IMR-90 (cell line): ENCODE data around the gene RUNDC3A. TPM values are rescaled to one million over a fixed set of nuclear protein-coding genes. Genes with fewer than 3 reads are reported as not detected.

ENCODE experiments used
- ATAC-seq: fragments of 200-7000 bp; cut with Tn5 transposase; 2 replicates; pipeline ENCODE4 v1.9.1; 2020; ENCODE audit warnings: low read depth, mild to moderate bottlenecking, moderate library complexity
- BruUV-seq: library from RNA; stranded (reverse); fragments of 400-500 nt; replicated peaks from 2 replicates; lab custom pipeline; 2021; lab: Mats Ljungman, UMichigan
- CTCF ChIA-PET: fragments of 300-600 bp; formaldehyde crosslinking; extraction: SDS; loops from one replicate; lab custom pipeline; 2021; ENCODE audit warnings: antibody characterized with exemption; lab: Yijun Ruan, JAX
- POLR2A ChIA-PET: fragments of 300-600 bp; sonication (Branson Sonifier 250); formaldehyde crosslinking; loops from one replicate; lab custom pipeline; 2022; ENCODE audit warnings: antibody characterized with exemption; ENCODE audit not compliant: unreplicated experiment; lab: Charles Lee
- DNase-seq: peaks from one replicate; pipeline ENCODE4 v3.0.0; 2013
- H2AFZ ChIP-seq: replicated peaks from 2 replicates; pipeline ENCODE3; 2013; ENCODE audit warnings: low read length, mild to moderate bottlenecking; ENCODE audit not compliant: poor library complexity
- H2AK5ac ChIP-seq: 2 replicates; pipeline ENCODE4 v1.6.1; 2013; ENCODE audit warnings: low read depth, low read length, inconsistent platforms
- H2AK9ac ChIP-seq: replicated peaks from 2 replicates; pipeline ENCODE3; 2013; ENCODE audit warnings: mild to moderate bottlenecking, low read depth, low read length, moderate library complexity; ENCODE audit not compliant: poor library complexity
- H2BK120ac ChIP-seq: 2 replicates; pipeline ENCODE4 v1.6.1; 2013; ENCODE audit warnings: low read depth, low read length, inconsistent platforms
- H2BK15ac ChIP-seq: 3 replicates; pipeline ENCODE4 v1.6.1; 2013; ENCODE audit warnings: low read depth, low read length, inconsistent platforms
- H2BK20ac ChIP-seq: 2 replicates; pipeline ENCODE4 v1.6.1; 2013; ENCODE audit warnings: low read depth, mild to moderate bottlenecking, inconsistent platforms, low read length, moderate library complexity
- H2BK5ac ChIP-seq: 2 replicates; pipeline ENCODE4 v1.6.1; 2013; ENCODE audit warnings: mild to moderate bottlenecking, low read depth, low read length, inconsistent platforms; ENCODE audit not compliant: poor library complexity, severe bottlenecking
- H3K14ac ChIP-seq: replicated peaks from 2 replicates; pipeline ENCODE4 v1.6.1; 2013; ENCODE audit warnings: low read depth, low read length, inconsistent platforms
- H3K18ac ChIP-seq: 2 replicates; pipeline ENCODE4 v1.6.1; 2013; ENCODE audit warnings: low read depth, low read length, control low read depth
- H3K23ac ChIP-seq: 2 replicates; pipeline ENCODE4 v1.6.1; 2013; ENCODE audit warnings: low read depth, low read length, inconsistent platforms
- H3K27ac ChIP-seq: 2 replicates; pipeline ENCODE4 v1.5.1; 2013; ENCODE audit warnings: mild to moderate bottlenecking, control low read depth, low read length; ENCODE audit not compliant: insufficient read depth
- H3K27me3 ChIP-seq: 2 replicates; pipeline ENCODE4 v1.6.1; 2013; ENCODE audit warnings: low read length; ENCODE audit not compliant: control insufficient read depth, insufficient read depth
- H3K36me3 ChIP-seq: 2 replicates; pipeline ENCODE4 v1.6.1; 2013; ENCODE audit warnings: low read length, mixed read lengths; ENCODE audit not compliant: control insufficient read depth, insufficient read depth
- H3K4ac ChIP-seq: 2 replicates; pipeline ENCODE4 v1.6.1; 2013; ENCODE audit warnings: low read depth, low read length, inconsistent platforms
- H3K4me1 ChIP-seq: 2 replicates; pipeline ENCODE4 v1.6.1; 2013; ENCODE audit warnings: low read length, mixed read lengths; ENCODE audit not compliant: control insufficient read depth, insufficient read depth
- H3K4me2 ChIP-seq: 2 replicates; pipeline ENCODE4 v1.6.1; 2013; ENCODE audit warnings: low read depth, mild to moderate bottlenecking, control low read depth, low read length, moderate library complexity
- H3K4me3 ChIP-seq: 2 replicates; pipeline ENCODE4 v1.5.1; 2013; ENCODE audit warnings: low read depth, mild to moderate bottlenecking, control low read depth, low read length, moderate library complexity; ENCODE audit not compliant: insufficient read depth
- H3K56ac ChIP-seq: 2 replicates; pipeline ENCODE4 v1.6.1; 2013; ENCODE audit warnings: low read length, inconsistent platforms; ENCODE audit not compliant: insufficient read depth; ENCODE audit errors: extremely low read depth
- H3K79me1 ChIP-seq, 2 experiments: 2 replicates each; pipeline ENCODE4 v1.6.1; 2013; ENCODE audit warnings: low read length in 2 of 2, inconsistent platforms in 1 of 2, low read depth in 1 of 2
- H3K9ac ChIP-seq: 2 replicates; pipeline ENCODE4 v1.6.1; 2013; ENCODE audit warnings: low read depth, low read length, control low read depth
- H3K9me1 ChIP-seq: 2 replicates; pipeline ENCODE4 v1.6.1; 2013; ENCODE audit warnings: low read length, inconsistent platforms; ENCODE audit not compliant: insufficient read depth
- H3K9me3 ChIP-seq: 2 replicates; pipeline ENCODE4 v1.6.1; 2013; ENCODE audit warnings: low read length; ENCODE audit not compliant: control insufficient read depth, insufficient read depth
- H4K20me1 ChIP-seq: 2 replicates; pipeline ENCODE4 v1.6.1; 2013; ENCODE audit warnings: low read length, inconsistent platforms; ENCODE audit not compliant: insufficient read depth
- H4K5ac ChIP-seq: 2 replicates; pipeline ENCODE4 v1.6.1; 2013; ENCODE audit warnings: mild to moderate bottlenecking, low read depth, low read length, control low read depth
- H4K8ac ChIP-seq, 2 experiments: 2 replicates each; pipeline ENCODE4 v1.6.1; 2013; ENCODE audit warnings: low read depth in 2 of 2, low read length in 2 of 2, control low read depth in 1 of 2, inconsistent platforms in 1 of 2
- H4K91ac ChIP-seq: 2 replicates; pipeline ENCODE4 v1.6.1; 2013; ENCODE audit warnings: low read depth, low read length, inconsistent platforms; ENCODE audit not compliant: insufficient read depth
- CEBPB ChIP-seq: IDR thresholded peaks from 2 replicates; pipeline ENCODE4 v1.6.1; 2012; ENCODE audit warnings: low read depth, low read length, improper control_type of control experiment
- CHD1 ChIP-seq: IDR thresholded peaks from 2 replicates; pipeline ENCODE4 v1.6.1; 2012; ENCODE audit warnings: low read depth, low read length, improper control_type of control experiment
- CTCF ChIP-seq: conservative IDR thresholded peaks from 2 replicates; pipeline ENCODE4 v1.5.1; 2012; ENCODE audit warnings: mild to moderate bottlenecking, low read depth, low read length, improper control_type of control experiment
- ELK1 ChIP-seq: fragments of 150-350 bp; IDR thresholded peaks from 2 replicates; pipeline ENCODE4 v1.6.1; 2016; ENCODE audit warnings: low read depth, mild to moderate bottlenecking, low read length, moderate library complexity, borderline replicate concordance
- MAFK ChIP-seq: IDR thresholded peaks from 2 replicates; pipeline ENCODE4 v1.6.1; 2012; ENCODE audit warnings: low read depth, low read length, improper control_type of control experiment
- MAZ ChIP-seq: IDR thresholded peaks from 2 replicates; pipeline ENCODE4 v1.6.1; 2012; ENCODE audit warnings: low read depth, mild to moderate bottlenecking, low read length, improper control_type of control experiment, moderate library complexity, borderline replicate concordance
- NFE2L2 ChIP-seq: fragments of 150-350 bp; IDR thresholded peaks from 2 replicates; pipeline ENCODE4 v1.6.1; 2016; ENCODE audit warnings: low read depth, mild to moderate bottlenecking, low read length
- POLR2A ChIP-seq: IDR thresholded peaks from 2 replicates; pipeline ENCODE4 v1.6.1; 2012; ENCODE audit warnings: mild to moderate bottlenecking, low read depth, low read length
- RAD21 ChIP-seq: IDR thresholded peaks from 2 replicates; pipeline ENCODE4 v1.6.1; 2012; ENCODE audit warnings: low read length, improper control_type of control experiment
- USF2 ChIP-seq: fragments of 150-350 bp; IDR thresholded peaks from 2 replicates; pipeline ENCODE4 v1.6.1; 2017; ENCODE audit warnings: mild to moderate bottlenecking, antibody characterized with exemption, low read length, low read depth
- WGBS, 2 experiments: methylation state at CpG; one replicate each; pipeline versions ENCODE4 v1.1.5 to v1.1.7; 2013; ENCODE audit warnings: missing lambda C conversion rate in 2 of 2; ENCODE audit not compliant: insufficient read length in 1 of 2; ENCODE audit errors: extremely low coverage in 2 of 2; 5-methylcytosine and 5-hydroxymethylcytosine counted together
- dilution Hi-C: fragments of 300-500 bp; cut with HindIII; formaldehyde crosslinking; loops from one replicate; pipeline ENCODE4 v1.14.3; 2018; ENCODE audit warnings: low sequenced_read_pairs; ENCODE audit not compliant: unreplicated experiment
- in situ Hi-C: fragments of 300-500 bp; cut with MboI; formaldehyde crosslinking; loops from 3 replicates; pipeline ENCODE4 v1.14.3; 2019; ENCODE audit warnings: low sequenced_read_pairs, inconsistent platforms, mixed read lengths
- intact Hi-C: fragments of 100-400 bp; cut with micrococcal nuclease; formaldehyde crosslinking; loops from 2 replicates; pipeline ENCODE4 v1.10.0; 2022
- polyA plus RNA-seq, 3 experiments: library from polyadenylated mRNA; depleted of rRNA; stranded (reverse); fragments of >200 nt; gene quantifications; 2 replicates each; pipeline ENCODE4 v1.2.3, GENCODE V29; 2012; ENCODE audit warnings: low replicate concordance in 1 of 3
- total RNA-seq: library from RNA; depleted of rRNA; stranded (reverse); fragments of >200 nt; gene quantifications from 2 replicates; pipeline ENCODE4 v1.2.3, GENCODE V29; 2012

Gene RUNDC3A
- total and polyA plus RNA-seq, 2 of the 4 experiments (the other 2 are of a cell fraction), result under 0.01 to 0.34 TPM

- Histone ChIP-seq H2BK15ac (no peak overlapping the region), H3K4me3 (no peak overlapping the region), H3K4ac (no peak overlapping the region), H3K36me3 (no peaks in the 10 kb centered on the region), H3K27ac (no peak overlapping the region), H4K5ac (no peak overlapping the region), H3K9ac (no peak overlapping the region), H4K20me1 (peaks cover 4% of the 10 kb centered on the region; the same call in 1 of the 2 replicates), H4K8ac (no peak overlapping the region), H3K23ac (no peak overlapping the region), H2AK9ac (no peak overlapping the region), H3K4me2 (no peak overlapping the region), H3K79me1 (no peaks in the 10 kb centered on the region), H4K91ac (no peak overlapping the region), H3K4me1 (peaks cover 8% of the 10 kb centered on the region; the same call in 1 of the 2 replicates), H3K56ac (no peak overlapping the region), H2BK20ac (no peak overlapping the region), H3K9me3 (peaks cover 2% of the 10 kb centered on the region; the same call in 1 of the 2 replicates), H3K18ac (no peak overlapping the region), H3K14ac (no peak overlapping the region), H3K9me1 (no peaks in the 10 kb centered on the region; the same call in 1 of the 2 replicates), H3K27me3 (peaks cover 71% of the 10 kb centered on the region), H2AFZ (no peak overlapping the region), H2BK120ac (no peak overlapping the region), H2BK5ac (no peak overlapping the region), H2AK5ac (no peak overlapping the region)
- DNase-seq (no peak), ATAC-seq (no peak)
- POLR2A ChIA-PET, result no interaction called here
- in situ Hi-C loops, result no loop called here
- dilution Hi-C loops, result no loop called here
- no CpG with 5 or more reads among the region's 5 CpGs for WGBS, 2 experiments
- BruUV-seq, result no TSS peak
- TF ChIP-seq USF2 (no peak), ELK1 (no peak), MAZ (no peak), NFE2L2 (no peak), POLR2A (no peak), MAFK (no peak), CHD1 (no peak), CTCF (no peak), RAD21 (no peak), CEBPB (no peak)
- intact Hi-C loops, result no loop called here
- CTCF ChIA-PET, result no interaction called here
These were observed 3.3 kb downstream of the RUNDC3A start for GRCh38 chr17:44311562-44312181.
